ENCODE data around the gene PRAMEF12. TPM values are rescaled to one million over a fixed set of nuclear protein-coding genes. Genes with fewer than 3 reads are reported as not detected.
"Not testable (repeated sequence)": the region's sequence is repeated elsewhere in the genome, so short reads cannot be mapped to it uniquely, and the experiment has no call there.

Gene PRAMEF12
- total RNA-seq, 4 donors from 2014 or later = not detected

- Histone ChIP-seq H3K36me3 (no peaks in the 10 kb centered on the region), H3K27me3 (no peaks in the 10 kb centered on the region), H3K4me1 (no peaks in the 10 kb centered on the region), H3K27ac (no peak overlapping the region), H3K9me3 (no peaks in the 10 kb centered on the region), H3K4me3 (no peak overlapping the region)
- no peak for TF ChIP-seq EP300 (IDR thresholded peaks at IDR 0.05; ENCODE audit: low read depth)
- TF ChIP-seq POLR2A (IDR thresholded peaks at IDR 0.05) = no peak
- no peak for TF ChIP-seq POLR2AphosphoS5 (IDR thresholded peaks at IDR 0.05)
- no peak for DNase-seq
- intact Hi-C loops (cut with DNase I; ENCODE audit: low total_unique reads) (no loop called here), in situ Hi-C loops (cut with MboI; ENCODE audit: low pct_ligation_motif_present in 1 of 4, low pct_unique_long_range_greater_than_20kb in 1 of 4, low sequenced_read_pairs in 3 of 4) (no loop called here)
- WGBS, 2 donors (ENCODE audit: low coverage in 1 of 2) = 90% methylated on average over 1 of the region's 1 CpG; no CpG with 5 or more reads in 1 of the 2 donors
These were observed 36.4 kb downstream of the PRAMEF12 start for GRCh38 chr1:12809933-12810332.

DNA sequence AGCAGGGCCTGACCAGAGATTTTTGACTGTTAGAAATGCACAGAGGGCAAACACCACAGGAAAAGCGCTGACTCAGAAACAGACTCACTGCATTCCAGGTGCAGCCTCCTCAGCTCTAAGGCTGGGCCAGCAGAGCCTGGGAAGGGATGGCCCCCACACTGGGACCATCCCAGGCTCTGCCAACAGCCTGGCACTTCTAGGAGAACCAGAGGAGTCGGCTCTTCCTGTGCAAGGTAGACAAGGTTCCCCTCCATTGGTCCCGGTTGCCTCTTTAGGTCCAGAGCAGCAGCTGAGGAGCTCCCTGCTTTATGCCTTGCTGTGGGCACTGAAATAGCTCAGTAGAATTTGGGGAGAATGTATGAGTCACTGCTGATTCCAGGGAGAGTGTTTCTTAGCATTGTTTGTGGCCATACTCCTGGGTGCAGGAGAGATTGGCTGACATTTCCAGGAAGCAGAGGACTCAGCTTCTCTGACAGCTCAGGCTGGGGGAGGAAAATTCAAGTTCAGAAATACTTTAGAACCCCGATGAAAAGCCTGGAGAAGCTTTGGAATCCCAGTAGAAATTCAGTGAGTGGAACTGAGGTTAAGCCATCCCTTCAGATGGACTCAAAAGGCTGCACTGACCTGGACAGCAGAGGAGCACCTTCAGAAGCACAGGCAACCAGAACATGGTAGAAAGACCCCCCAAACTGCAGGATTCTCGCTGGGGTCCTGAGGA lies 37.3 kb downstream of the PRAMEF12 start:
- Histone ChIP-seq H3K4me3 (no peak overlapping the region), H3K27ac (no peak overlapping the region), H3K9me3 (no peaks in the 10 kb centered on the region), H3K27me3 (no peaks in the 10 kb centered on the region), H3K4me1 (no peaks in the 10 kb centered on the region), H3K36me3 (no peaks in the 10 kb centered on the region)
- DNase-seq = no peak
- intact Hi-C loops (cut with DNase I; ENCODE audit: low total_unique reads) (no loop called here), in situ Hi-C loops (cut with MboI; ENCODE audit: low pct_ligation_motif_present in 1 of 4, low pct_unique_long_range_greater_than_20kb in 1 of 4, low sequenced_read_pairs in 3 of 4) (no loop called here)
- TF ChIP-seq POLR2A (IDR thresholded peaks at IDR 0.05) (no peak), EP300 (IDR thresholded peaks at IDR 0.05; ENCODE audit: low read depth) (no peak), POLR2AphosphoS5 (IDR thresholded peaks at IDR 0.05) (no peak)
- TF ChIP-seq, protein P1, sequence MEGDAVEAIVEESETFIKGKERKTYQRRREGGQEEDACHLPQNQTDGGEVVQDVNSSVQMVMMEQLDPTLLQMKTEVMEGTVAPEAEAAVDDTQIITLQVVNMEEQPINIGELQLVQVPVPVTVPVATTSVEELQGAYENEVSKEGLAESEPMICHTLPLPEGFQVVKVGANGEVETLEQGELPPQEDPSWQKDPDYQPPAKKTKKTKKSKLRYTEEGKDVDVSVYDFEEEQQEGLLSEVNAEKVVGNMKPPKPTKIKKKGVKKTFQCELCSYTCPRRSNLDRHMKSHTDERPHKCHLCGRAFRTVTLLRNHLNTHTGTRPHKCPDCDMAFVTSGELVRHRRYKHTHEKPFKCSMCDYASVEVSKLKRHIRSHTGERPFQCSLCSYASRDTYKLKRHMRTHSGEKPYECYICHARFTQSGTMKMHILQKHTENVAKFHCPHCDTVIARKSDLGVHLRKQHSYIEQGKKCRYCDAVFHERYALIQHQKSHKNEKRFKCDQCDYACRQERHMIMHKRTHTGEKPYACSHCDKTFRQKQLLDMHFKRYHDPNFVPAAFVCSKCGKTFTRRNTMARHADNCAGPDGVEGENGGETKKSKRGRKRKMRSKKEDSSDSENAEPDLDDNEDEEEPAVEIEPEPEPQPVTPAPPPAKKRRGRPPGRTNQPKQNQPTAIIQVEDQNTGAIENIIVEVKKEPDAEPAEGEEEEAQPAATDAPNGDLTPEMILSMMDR (IDR thresholded peaks at IDR 0.05) = no peak
- WGBS, 2 donors (ENCODE audit: low coverage in 1 of 2) = 71% methylated on average over 5 of the region's 5 CpGs; no CpG with 5 or more reads in 1 of the 2 donors

- TF ChIP-seq POLR2AphosphoS5 (IDR thresholded peaks at IDR 0.05) (no peak), POLR2A (IDR thresholded peaks at IDR 0.05) (no peak), EP300 (IDR thresholded peaks at IDR 0.05; ENCODE audit: low read depth) (no peak)
- TF ChIP-seq, protein P1 (IDR thresholded peaks at IDR 0.05) = no peak
- Histone ChIP-seq H3K27me3 (no peaks in the 10 kb centered on the region), H3K36me3 (no peaks in the 10 kb centered on the region), H3K4me1 (no peaks in the 10 kb centered on the region), H3K27ac (no peak overlapping the region), H3K9me3 (no peaks in the 10 kb centered on the region), H3K4me3 (no peak overlapping the region)
- in situ Hi-C loops (cut with MboI; ENCODE audit: low pct_ligation_motif_present in 1 of 4, low pct_unique_long_range_greater_than_20kb in 1 of 4, low sequenced_read_pairs in 3 of 4) (no loop called here), intact Hi-C loops (cut with DNase I; ENCODE audit: low total_unique reads) (no loop called here)
- no peak for DNase-seq
- WGBS, 2 donors (ENCODE audit: low coverage in 1 of 2) = 54% methylated on average over 2 of the region's 2 CpGs; no CpG with 5 or more reads in 1 of the 2 donors
These were observed 37.9 kb downstream of the PRAMEF12 start for GRCh38 chr1:12811409-12811784.

DNA sequence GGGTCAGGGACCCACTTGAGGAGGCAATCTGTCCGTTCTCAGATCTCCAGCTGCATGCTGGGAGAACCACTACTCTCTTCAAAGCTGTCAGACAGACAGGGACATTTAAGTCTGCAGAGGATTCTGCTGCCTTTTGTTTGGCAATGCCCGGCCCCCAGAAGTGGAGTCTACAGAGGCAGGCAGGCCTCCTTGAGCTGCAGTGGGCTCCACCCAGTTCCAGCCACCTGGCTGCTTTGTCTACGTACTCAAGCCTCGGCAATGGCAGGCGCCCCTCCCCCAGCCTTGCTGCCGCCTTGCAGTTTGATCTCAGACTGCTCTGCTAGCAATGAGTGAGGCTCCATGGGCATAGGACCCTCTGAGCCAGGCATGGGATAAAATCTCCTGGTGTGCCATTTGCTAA lies 45.5 kb downstream of the PRAMEF12 start:
- intact Hi-C loops (cut with DNase I; ENCODE audit: low total_unique reads); H3K9me3 ChIP-seq; H3K36me3 ChIP-seq; H3K27ac ChIP-seq; H3K27me3 ChIP-seq; H3K4me3 ChIP-seq; H3K4me1 ChIP-seq; DNase-seq; in situ Hi-C loops (cut with MboI; ENCODE audit: low pct_ligation_motif_present in 1 of 4, low pct_unique_long_range_greater_than_20kb in 1 of 4, low sequenced_read_pairs in 3 of 4): not testable (repeated sequence)
- WGBS, 2 donors (ENCODE audit: low coverage in 1 of 2) = 66% methylated on average over 6 of the region's 6 CpGs; no CpG with 5 or more reads in 1 of the 2 donors

Other genes starting within 250 kb of the PRAMEF12 start
- 100 to 1,000 TPM in 2 of 4 donors, 10 to 100 TPM in 2; 55.3 to 122 (median 103) TPM for gene DHRS3, start 155.5 kb upstream of the PRAMEF12 start, total RNA-seq
- not detected for gene AADACL4, start 129.7 kb upstream of the PRAMEF12 start, total RNA-seq
- gene AADACL3, start 57.6 kb upstream of the PRAMEF12 start, total RNA-seq = not detected
- gene CFAP107, start 27.5 kb upstream of the PRAMEF12 start, total RNA-seq = not detected
- gene PRAMEF1, start 17.7 kb downstream of the PRAMEF12 start, total RNA-seq = not detected
- gene PRAMEF11, start 57.7 kb downstream of the PRAMEF12 start, total RNA-seq = not detected
- not detected for gene HNRNPCL1, start 75.0 kb downstream of the PRAMEF12 start, total RNA-seq
- gene PRAMEF2, start 83.3 kb downstream of the PRAMEF12 start, total RNA-seq = not detected
- gene PRAMEF4, start 112.5 kb downstream of the PRAMEF12 start, total RNA-seq = not detected
- not detected for gene PRAMEF10, start 124.5 kb downstream of the PRAMEF12 start, total RNA-seq
- gene PRAMEF7, start 142.9 kb downstream of the PRAMEF12 start, total RNA-seq = not detected
- gene PRAMEF6, start 173.8 kb downstream of the PRAMEF12 start, total RNA-seq = not detected

Measured in transverse colon (tissue), 4 donors.